GM19395 (cell line): ENCODE results near the gene ZFP2.

ENCODE experiments used
- ATAC-seq: cut with Tn5 transposase; IDR thresholded peaks from one replicate; pipeline ENCODE4 v1.9.1; 2021; ENCODE audit warnings: mild to moderate bottlenecking, moderate library complexity; ENCODE audit not compliant: unreplicated experiment

Gene ZFP2

GRCh38 chr5:178965465-178966055 lies 69.8 kb downstream of the ZFP2 start:
- ATAC-seq: no peak

GRCh38 chr5:178981381-178981780 lies 85.7 kb downstream of the ZFP2 start:
- ATAC-seq: no peak
